Measurements from ENCODE around the gene NOA1.
"Not testable (repeated sequence)": the region's sequence is repeated elsewhere in the genome, so short reads cannot be mapped to it uniquely, and the experiment has no call there.

GRCh38 chr4:56914977-56915376, 62.4 kb downstream of the NOA1 start:
- TF ChIP-seq TAF1, POLR2AphosphoS5, POLR2A (IDR thresholded peaks at IDR 0.05; ENCODE audit: low read depth, low read length): not testable (repeated sequence)
